H1 (cell line): ENCODE data around the gene MED16. TPM values are rescaled to one million over a fixed set of nuclear protein-coding genes. Genes with fewer than 3 reads are reported as not detected.

Experiments
- CTCF ChIA-PET: fragments of 300-600 bp; sonication (Branson Sonifier 250); formaldehyde crosslinking; loops from one replicate; lab custom pipeline; 2021; ENCODE audit not compliant: partially characterized antibody; lab: Charles Lee
- POLR2A ChIA-PET: fragments of 300-600 bp; sonication (Branson Sonifier 250); formaldehyde crosslinking; loops from one replicate; lab custom pipeline; 2021; ENCODE audit warnings: inconsistent platforms; ENCODE audit not compliant: partially characterized antibody; lab: Charles Lee
- DNase-seq, 2 experiments: peaks; one replicate each; pipeline versions ENCODE4 v3.0.0 to v3.0.0-alpha.2; 2010 to 2022; ENCODE audit warnings: low spot score in 2 of 2, low read depth in 1 of 2, mixed read lengths in 1 of 2
- FAIRE-seq: peaks from 2 replicates; lab custom pipeline; 2011; peaks lifted over from hg19 to GRCh38; lab: Jason Lieb, UNC
- H2AFZ ChIP-seq: 2 replicates; pipeline ENCODE4 v1.8.1; 2012; ENCODE audit warnings: low read length, inconsistent platforms
- H2AK5ac ChIP-seq: 2 replicates; pipeline ENCODE4 v1.6.1; 2013; ENCODE audit warnings: low read depth, low read length
- H2BK120ac ChIP-seq: replicated peaks from 2 replicates; pipeline ENCODE3; 2013; ENCODE audit warnings: low read depth, low read length, inconsistent platforms
- H2BK12ac ChIP-seq: 2 replicates; pipeline ENCODE4 v1.6.1; 2013; ENCODE audit warnings: low read depth, low read length
- H2BK15ac ChIP-seq: 2 replicates; pipeline ENCODE4 v1.6.1; 2013; ENCODE audit warnings: low read length
- H2BK20ac ChIP-seq: 2 replicates; pipeline ENCODE4 v1.6.1; 2013; ENCODE audit warnings: low read length
- H2BK5ac ChIP-seq: 2 replicates; pipeline ENCODE4 v1.6.1; 2013; ENCODE audit warnings: low read depth, low read length
- H3K14ac ChIP-seq: 2 replicates; pipeline ENCODE4 v1.6.1; 2013; ENCODE audit warnings: inconsistent platforms; ENCODE audit not compliant: insufficient read length
- H3K18ac ChIP-seq: 2 replicates; pipeline ENCODE4 v1.6.1; 2013; ENCODE audit warnings: low read length; ENCODE audit errors: extremely low read depth
- H3K23ac ChIP-seq: 2 replicates; pipeline ENCODE4 v1.6.1; 2013; ENCODE audit warnings: inconsistent platforms; ENCODE audit not compliant: insufficient read length
- H3K23me2 ChIP-seq: 2 replicates; pipeline ENCODE4 v1.6.1; 2013; ENCODE audit warnings: low read depth, low read length
- H3K27ac ChIP-seq: 2 replicates; pipeline ENCODE4 v1.6.1; 2011; ENCODE audit warnings: low read depth, low read length, inconsistent platforms
- H3K27me3 ChIP-seq, 4 experiments: replicated peaks in 1 of 4; 1 replicate in 1 of 4; 2 replicates in 3 of 4; pipeline versions ENCODE4 v1.6.1 to v1.8.1; 2011 to 2013; ENCODE audit warnings: low read length in 3 of 4, mild to moderate bottlenecking in 3 of 4, inconsistent platforms in 2 of 4, mixed read lengths in 2 of 4, moderate library complexity in 1 of 4; ENCODE audit not compliant: control insufficient read depth in 3 of 4, insufficient read depth in 3 of 4; ENCODE audit errors: extremely low read depth in 1 of 4
- H3K36me3 ChIP-seq, 4 experiments: 2 replicates each; pipeline versions ENCODE4 v1.6.1 to v1.8.1; 2011 to 2013; ENCODE audit warnings: mild to moderate bottlenecking in 4 of 4, low read length in 3 of 4, moderate library complexity in 2 of 4, control low read depth in 1 of 4, inconsistent platforms in 1 of 4; ENCODE audit not compliant: insufficient read depth in 4 of 4, control insufficient read depth in 2 of 4
- H3K4ac ChIP-seq: replicated peaks from 2 replicates; pipeline ENCODE3; 2013; ENCODE audit warnings: low read length, low read depth, mixed read lengths, inconsistent platforms; ENCODE audit not compliant: insufficient read length
- H3K4me1 ChIP-seq, 4 experiments: replicated peaks in 1 of 4; 1 replicate in 1 of 4; 2 replicates in 3 of 4; pipeline versions ENCODE4 v1.6.1 to v1.8.1; 2011 to 2013; ENCODE audit warnings: low read length in 3 of 4, inconsistent platforms in 2 of 4, mixed read lengths in 1 of 4; ENCODE audit not compliant: insufficient read depth in 4 of 4, control insufficient read depth in 3 of 4
- H3K4me2 ChIP-seq, 2 experiments: 2 replicates each; pipeline versions ENCODE4 v1.6.1 to v1.8.1; 2011 to 2013; ENCODE audit warnings: low read depth in 2 of 2, low read length in 2 of 2, control low read depth in 1 of 2, inconsistent platforms in 1 of 2, mild to moderate bottlenecking in 1 of 2; ENCODE audit not compliant: insufficient read depth in 1 of 2
- H3K4me3 ChIP-seq, 4 experiments: fragments of 200-600, 300-600 bp in 1 of 4; sonication (generic), shearing (Covaris generic), sonication (Bioruptor Twin) in 1 of 4; 2 replicates each; pipeline versions ENCODE4 v1.5.1 to v1.8.1; 2011 to 2016; ENCODE audit warnings: low read length in 4 of 4, low read depth in 3 of 4, control low read depth in 2 of 4, inconsistent platforms in 2 of 4, mild to moderate bottlenecking in 2 of 4, mixed read lengths in 1 of 4, moderate library complexity in 1 of 4; ENCODE audit not compliant: insufficient read depth in 2 of 4; ENCODE audit errors: extremely low read depth in 1 of 4
- H3K56ac ChIP-seq: replicated peaks from 2 replicates; pipeline ENCODE3; 2013; ENCODE audit warnings: low read depth, mild to moderate bottlenecking, mixed read lengths, low read length, inconsistent platforms; ENCODE audit not compliant: insufficient read length
- H3K79me1 ChIP-seq: 2 replicates; pipeline ENCODE4 v1.6.1; 2013; ENCODE audit warnings: low read depth, low read length, control low read depth
- H3K79me2 ChIP-seq, 2 experiments: 2 replicates each; pipeline versions ENCODE4 v1.6.1 to v1.8.1; 2012 to 2013; ENCODE audit warnings: low read length in 2 of 2, mild to moderate bottlenecking in 2 of 2, inconsistent platforms in 1 of 2; ENCODE audit not compliant: insufficient read depth in 2 of 2, control insufficient read depth in 1 of 2
- H3K9ac ChIP-seq, 4 experiments: replicated peaks in 1 of 4; 1 replicate in 1 of 4; 2 replicates in 3 of 4; pipeline versions ENCODE4 v1.6.1 to v1.8.1; 2011 to 2013; ENCODE audit warnings: low read depth in 3 of 4, low read length in 3 of 4, control low read depth in 2 of 4, mild to moderate bottlenecking in 2 of 4, moderate library complexity in 2 of 4, inconsistent platforms in 1 of 4; ENCODE audit errors: extremely low read depth in 1 of 4
- H3K9me3 ChIP-seq, 2 experiments: 2 replicates each; pipeline versions ENCODE4 v1.6.1 to v1.8.1; 2012 to 2013; ENCODE audit warnings: mild to moderate bottlenecking in 2 of 2, moderate library complexity in 2 of 2, control low read depth in 1 of 2, inconsistent platforms in 1 of 2, low read depth in 1 of 2, low read length in 1 of 2, mixed read lengths in 1 of 2; ENCODE audit not compliant: insufficient read depth in 2 of 2
- H4K20me1 ChIP-seq, 2 experiments: replicated peaks in 1 of 2; 2 replicates each; pipeline versions ENCODE3 to v1.8.1; 2011 to 2013; ENCODE audit warnings: inconsistent platforms in 2 of 2, low read length in 2 of 2, mild to moderate bottlenecking in 1 of 2; ENCODE audit not compliant: insufficient read depth in 2 of 2, control insufficient read depth in 1 of 2
- H4K5ac ChIP-seq: 2 replicates; pipeline ENCODE4 v1.6.1; 2013; ENCODE audit warnings: low read length, low read depth, mixed read lengths, inconsistent platforms; ENCODE audit not compliant: insufficient read length
- H4K8ac ChIP-seq: 2 replicates; pipeline ENCODE4 v1.8.0; 2013; ENCODE audit warnings: mild to moderate bottlenecking, moderate library complexity, low read length, inconsistent platforms; ENCODE audit not compliant: insufficient read depth; ENCODE audit errors: extremely low read depth
- H4K91ac ChIP-seq: replicated peaks from 2 replicates; pipeline ENCODE3; 2013; ENCODE audit warnings: low read length, mixed read lengths, inconsistent platforms; ENCODE audit not compliant: insufficient read length
- ATF3 ChIP-seq: IDR thresholded peaks from 2 replicates; pipeline ENCODE4 v1.6.1; 2011; ENCODE audit warnings: low read depth, mild to moderate bottlenecking, low read length; ENCODE audit not compliant: insufficient read depth
- BCL11A ChIP-seq, 2 experiments: IDR thresholded peaks; one replicate each; pipeline ENCODE4 v1.6.1; 2011; ENCODE audit warnings: low read depth in 2 of 2, low read length in 2 of 2, mild to moderate bottlenecking in 2 of 2
- CTBP2 ChIP-seq: IDR thresholded peaks from 2 replicates; pipeline ENCODE4 v1.7.0; 2011; ENCODE audit warnings: borderline replicate concordance, mild to moderate bottlenecking, moderate library complexity, mixed read lengths, low read length; ENCODE audit not compliant: insufficient read depth, insufficient read length
- HDAC6 ChIP-seq: IDR thresholded peaks from one replicate; pipeline ENCODE4 v1.7.1; 2012; ENCODE audit warnings: low read depth, mild to moderate bottlenecking, inconsistent platforms, low read length, moderate library complexity
- JUND ChIP-seq: IDR thresholded peaks from 2 replicates; pipeline ENCODE4 v1.6.1; 2011; ENCODE audit warnings: mild to moderate bottlenecking, improper control_type of control experiment, low read length
- KDM5A ChIP-seq: fragments of 200-600 bp; IDR thresholded peaks from 2 replicates; pipeline ENCODE4 v1.7.1; 2012; ENCODE audit warnings: mild to moderate bottlenecking, low read length, inconsistent platforms, mixed read lengths
- MAFK ChIP-seq: IDR thresholded peaks from 2 replicates; pipeline ENCODE4 v1.6.1; 2012; ENCODE audit warnings: low read depth, mild to moderate bottlenecking, improper control_type of control experiment, low read length
- PHF8 ChIP-seq: fragments of 200-600 bp; sonication (generic); conservative IDR thresholded peaks from 2 replicates; pipeline ENCODE4 v1.7.1; 2012; ENCODE audit warnings: low read depth, mild to moderate bottlenecking, inconsistent platforms, low read length, moderate library complexity
- POLR2AphosphoS5 ChIP-seq: IDR thresholded peaks from 2 replicates; pipeline ENCODE4 v1.6.1; 2011; ENCODE audit warnings: low read depth, low read length
- RBBP5 ChIP-seq: IDR thresholded peaks from 2 replicates; pipeline ENCODE4 v1.7.1; 2012; ENCODE audit warnings: low read depth, mild to moderate bottlenecking, inconsistent platforms, low read length, moderate library complexity, borderline replicate concordance
- SIRT6 ChIP-seq: IDR thresholded peaks from one replicate; pipeline ENCODE4 v1.7.1; 2012; ENCODE audit warnings: low read length, inconsistent platforms
- TAF7 ChIP-seq: optimal IDR thresholded peaks from 2 replicates; pipeline ENCODE3; 2011; ENCODE audit warnings: low read depth, mild to moderate bottlenecking, inconsistent platforms, low read length, moderate library complexity, borderline replicate concordance
- WGBS, 2 experiments: shearing (Covaris generic) in 1 of 2; methylation state at CpG; one replicate each; pipeline versions ENCODE4 v1.1.6 to v1.1.7; 2013 to 2015; ENCODE audit warnings: low lambda C conversion rate in 2 of 2, mixed read lengths in 2 of 2, inconsistent platforms in 1 of 2, low coverage in 1 of 2, missing lambda C conversion rate in 1 of 2; ENCODE audit not compliant: insufficient replicate concordance in 2 of 2, insufficient coverage in 1 of 2, insufficient read length in 1 of 2; ENCODE audit errors: extremely low coverage in 1 of 2, missing lambda C conversion rate in 1 of 2; 5-methylcytosine and 5-hydroxymethylcytosine counted together
- polyA plus RNA-seq, 7 experiments: library from polyadenylated mRNA; depleted of rRNA in 3 of 7; stranded (reverse) in 5 of 7; unstranded in 2 of 7; fragments of >200 nt in 5 of 7; fragments of 200-250 nt in 2 of 7; gene quantifications; 1 replicate in 5 of 7; 2 replicates in 1 of 7; 4 replicates in 1 of 7; pipeline versions ENCODE4 v1.2.1 to v1.2.3, GENCODE V29; 2011 to 2013; ENCODE audit warnings: missing spikeins in 2 of 7, mixed read lengths in 2 of 7
- total RNA-seq: library from RNA; stranded (reverse); fragmentation: NEBNext Ultra II Directional; extraction: Animal tissue kit (Norgen Biotek cat#: 25700); gene quantifications from 2 replicates; pipeline ENCODE4 v1.2.1, GENCODE V29; 2021

The MED16 gene
- total and polyA plus RNA-seq, 2 of the 8 experiments (the other 6 are each of a cell fraction or from before 2014, with no cell fraction given): 51.0 to 67.2 TPM

GRCh38 chr19:852136-853013 lies 40.6 kb downstream of the MED16 start, which contains the start of gene ELANE:
TSS of gene ELANE (plus strand) at chr19:852303. CDS start at chr19:852329, 26 bp downstream.
- no peak within 1 kb of the TSS for H3K23ac ChIP-seq
- H4K91ac ChIP-seq: no peak within 1 kb of the TSS
- no peak within 1 kb of the TSS for H3K56ac ChIP-seq
- no peak within 1 kb of the TSS for H3K14ac ChIP-seq
- no peak within 1 kb of the TSS for H3K9ac ChIP-seq
- POLR2A ChIA-PET: interaction anchor here (0.6 kb wide), 2 partner anchors 19 to 21 kb away, joined by 3 to 4 read pairs; no protein-coding TSS in a partner anchor
- H4K20me1 ChIP-seq: no peaks in the 10 kb centered on the region
- no peak within 1 kb of the TSS for H2AFZ ChIP-seq
- H2BK20ac ChIP-seq: no peak within 1 kb of the TSS
- no peaks in the 10 kb centered on the region for H3K4me1 ChIP-seq
- H2BK15ac ChIP-seq: no peak within 1 kb of the TSS
- H4K8ac ChIP-seq: peak within 1 kb of the TSS; percentile 25; the same call in 1 of the 2 replicates
- no peak within 1 kb of the TSS for H3K4me3 ChIP-seq
- H3K36me3 ChIP-seq: no peaks in the 10 kb centered on the region
- no peak within 1 kb of the TSS for H3K18ac ChIP-seq
- H2BK12ac ChIP-seq: no peak within 1 kb of the TSS
- H3K23me2 ChIP-seq: no peaks in the 10 kb centered on the region
- H4K5ac ChIP-seq: no peak within 1 kb of the TSS
- H3K79me2 ChIP-seq: no peaks in the 10 kb centered on the region
- H3K27me3 ChIP-seq: no peaks in the 10 kb centered on the region
- no peak within 1 kb of the TSS for H2BK120ac ChIP-seq
- no peaks in the 10 kb centered on the region for H3K79me1 ChIP-seq
- H2BK5ac ChIP-seq: no peak within 1 kb of the TSS
- TF ChIP-seq HDAC6 (no peak), TAF7 (no peak), BCL11A (IDR thresholded peaks at IDR 0.05; ENCODE audit: low read depth in 2 of 2, low read length in 2 of 2) (no peak), PHF8 (no peak), POLR2AphosphoS5 (no peak), ATF3 (no peak), SIRT6 (no peak), JUND (no peak), KDM5A (no peak), MAFK (no peak), CTBP2 (no peak), RBBP5 (no peak)
- H3K4ac ChIP-seq: no peak within 1 kb of the TSS
- CTCF ChIA-PET: no interaction called here
- DNase-seq (no peak), FAIRE-seq (no peak)
- no peak within 1 kb of the TSS for H2AK5ac ChIP-seq
- no peak within 1 kb of the TSS for H3K27ac ChIP-seq
- H3K4me2 ChIP-seq: no peak within 1 kb of the TSS
- H3K9me3 ChIP-seq: no peaks in the 10 kb centered on the region
- WGBS, 2 experiments: 85% methylated on average over 29 of the region's 55 CpGs; no CpG with 5 or more reads in 1 of the 2 experiments
